Activated CD8-positive, alpha-beta memory T cell treated with anti-CD3 and anti-CD28 coated beads for 1 hour (primary cell): ENCODE results near the gene OR8A1.
"Not testable (repeated sequence)": the region's sequence is repeated elsewhere in the genome, so short reads cannot be mapped to it uniquely, and the experiment has no call there.

Experiments used
- DNase-seq, 2 donors: peaks; one replicate each; pipeline ENCODE4 v3.0.0-alpha.2; 2020; ENCODE audit warnings: low read depth in 1 of 2; ENCODE audit errors: extremely low read depth in 1 of 2

OR8A1 gene

DNA sequence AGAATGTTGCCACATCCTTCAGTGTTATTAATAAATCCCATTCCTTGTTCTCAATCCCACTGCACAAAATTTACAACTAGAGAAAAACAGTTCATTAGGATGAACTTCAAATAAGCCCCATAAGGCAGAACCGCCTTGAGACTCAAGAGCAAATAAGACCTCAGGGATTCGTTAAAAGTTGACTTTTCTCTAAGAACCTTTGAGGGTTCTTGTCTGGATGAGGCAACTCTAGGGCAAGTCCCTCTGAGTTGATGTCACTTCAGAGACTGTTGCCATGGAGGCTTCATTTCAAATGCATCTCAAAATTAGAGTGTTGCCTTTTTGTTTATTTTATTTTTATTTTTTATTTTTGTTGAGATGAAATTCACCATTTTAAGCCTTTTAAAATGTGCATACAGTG lies 21.6 kb downstream of the OR8A1 start:
- DNase-seq = no peak

GRCh38 chr11:124592627-124593026 lies 22.8 kb downstream of the OR8A1 start:
- no peak for DNase-seq

- no peak for DNase-seq
Observed at GRCh38 chr11:124595302-124595701, 25.5 kb downstream of the OR8A1 start.

GRCh38 chr11:124597626-124598025 lies 27.8 kb downstream of the OR8A1 start:
- no peak for DNase-seq

DNA sequence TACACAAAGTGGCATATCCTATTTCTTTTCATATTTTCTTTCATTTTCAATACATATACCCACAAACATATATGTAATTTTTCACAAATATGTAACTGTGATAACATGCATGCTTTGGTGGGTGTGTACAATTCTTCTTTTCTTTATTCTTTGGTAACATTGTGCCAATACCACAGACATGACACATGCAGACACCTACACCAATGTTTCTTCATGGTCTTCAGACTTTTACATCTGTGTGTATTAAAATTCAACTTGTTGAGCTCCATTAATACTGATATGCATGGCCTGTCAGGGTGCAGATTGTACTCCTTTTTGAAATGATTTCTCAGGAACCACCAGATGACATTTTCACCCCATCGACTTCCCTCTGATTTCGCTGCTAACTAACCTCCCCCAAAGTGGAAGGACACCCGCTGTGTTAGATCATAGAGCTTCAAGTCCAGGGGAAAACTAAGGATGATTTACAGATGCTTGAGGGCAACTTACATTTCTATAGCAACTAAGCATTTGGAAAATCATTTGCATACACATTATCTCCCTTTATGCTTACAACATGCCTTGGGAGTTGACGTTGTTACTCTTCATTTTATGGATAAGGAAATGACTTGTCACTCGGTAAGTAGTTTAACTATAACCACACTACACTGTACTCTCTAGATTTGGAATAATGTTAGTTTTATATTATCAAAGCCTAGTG lies 31.0 kb downstream of the OR8A1 start:
- no peak for DNase-seq

DNA sequence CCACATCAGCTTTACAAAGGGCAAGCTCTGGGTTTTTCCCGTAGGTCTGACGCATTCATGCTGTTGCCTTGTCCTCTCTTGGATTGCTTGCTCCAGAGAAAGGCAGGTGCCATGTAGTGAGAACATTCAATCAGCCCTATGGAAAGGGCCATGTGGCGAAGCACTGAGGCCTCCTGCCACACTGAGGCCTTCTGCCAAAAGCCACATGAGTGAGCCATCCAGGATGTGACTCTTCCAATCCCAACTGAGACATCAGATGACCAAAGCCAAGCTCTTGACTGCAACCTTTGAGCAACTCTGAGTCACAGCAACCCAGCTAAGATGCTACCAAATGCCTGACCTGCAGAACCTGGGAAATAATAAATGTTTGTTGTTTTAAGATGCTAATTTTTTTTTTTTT lies 32.4 kb downstream of the OR8A1 start:
- no peak for DNase-seq

GRCh38 chr11:124602723-124603122 lies 32.9 kb downstream of the OR8A1 start:
- DNase-seq = not testable (repeated sequence)

- DNase-seq = no peak
Observed at GRCh38 chr11:124605719-124606118, 35.9 kb downstream of the OR8A1 start.

- no peak for DNase-seq
Observed at GRCh38 chr11:124608147-124608546, 38.4 kb downstream of the OR8A1 start.

DNA sequence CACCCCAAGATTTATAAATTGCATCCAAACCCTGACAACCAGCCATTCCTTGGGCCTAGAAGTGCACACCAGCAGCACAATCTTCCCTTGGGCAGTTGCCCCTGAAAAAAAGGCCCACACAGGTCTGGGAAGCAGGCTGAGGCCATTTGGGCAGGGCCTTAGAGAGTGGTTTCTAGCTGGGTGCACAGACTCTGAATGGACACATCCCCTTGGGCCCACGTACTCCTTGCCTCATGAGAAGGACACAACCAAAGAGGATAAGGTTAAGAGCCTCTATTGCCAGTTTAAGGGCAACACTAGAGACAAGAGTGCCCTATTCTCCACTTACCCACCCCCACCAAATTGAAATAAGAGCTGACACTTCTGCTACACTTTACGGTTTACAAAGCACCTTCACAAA lies 40.5 kb downstream of the OR8A1 start:
- no peak for DNase-seq

DNA sequence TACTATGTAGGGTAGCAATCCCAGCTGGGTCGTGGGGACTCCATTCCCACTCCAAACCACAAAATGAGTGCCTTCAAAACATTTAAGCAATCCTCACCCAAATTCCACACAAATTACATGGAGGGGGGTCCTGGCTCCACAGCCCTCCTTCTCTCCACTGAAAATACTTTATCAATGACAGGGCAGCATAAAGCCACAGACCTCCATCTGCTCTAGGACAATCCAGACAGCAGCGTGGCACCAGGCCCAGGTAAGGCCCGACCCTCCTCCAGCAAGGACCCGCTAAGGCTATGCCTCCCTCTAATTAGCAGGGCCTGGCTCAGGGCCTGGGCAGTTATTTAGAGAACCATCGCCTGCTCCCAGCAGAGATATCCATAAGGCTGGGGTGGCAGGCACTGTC lies 41.3 kb downstream of the OR8A1 start, which contains the start of gene PANX3:
PANX3 (plus strand) TSS at position 365 of the 400 bp plus-strand sequence. CDS start 129 bp downstream, outside the sequence.
- DNase-seq = no peak

DNA sequence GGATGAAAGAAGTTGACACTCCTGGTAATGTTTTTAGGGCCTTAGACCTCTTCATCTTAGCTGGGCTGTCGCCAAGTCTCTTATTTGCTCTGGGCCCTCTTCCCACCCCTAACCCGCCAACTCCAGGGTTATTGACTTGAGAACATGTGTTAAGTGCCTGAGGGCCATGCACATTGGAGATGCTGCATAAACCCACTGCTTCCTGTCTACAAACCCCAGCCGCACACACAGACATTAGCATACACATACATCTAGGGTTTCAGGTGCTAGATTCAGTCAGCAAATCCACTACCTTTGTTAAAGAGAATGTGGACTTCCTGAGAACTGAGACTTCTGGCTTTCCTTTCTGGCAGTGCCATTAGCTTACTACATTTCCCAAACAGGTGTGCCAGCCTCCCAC lies 42.2 kb downstream of the OR8A1 start:
- DNase-seq = no peak

- no peak for DNase-seq
Observed at GRCh38 chr11:124612567-124613246, 42.9 kb downstream of the OR8A1 start.

DNA sequence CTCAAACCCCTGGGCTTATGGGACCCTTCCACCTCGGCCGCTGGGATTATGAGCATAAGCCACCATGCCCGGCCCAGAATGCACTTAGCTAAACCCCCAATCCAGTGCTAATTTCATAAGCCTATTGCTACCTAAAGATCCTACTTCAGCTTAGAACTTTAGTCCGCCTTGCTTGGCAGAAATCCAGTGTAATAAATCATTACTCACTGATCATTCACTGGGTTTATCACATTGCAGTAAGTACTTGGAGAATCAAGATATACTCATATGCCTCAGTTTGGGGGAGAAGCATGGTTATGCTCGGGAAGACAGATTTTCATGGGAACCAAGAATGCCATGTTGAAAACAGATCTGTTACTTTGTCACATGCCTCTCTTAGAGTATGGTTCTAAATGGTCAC lies 49.1 kb downstream of the OR8A1 start:
- no peak for DNase-seq
